Prostate gland (tissue), 2 donors: ENCODE measurements around the gene CAPN15. TPM values are rescaled to one million over a fixed set of nuclear protein-coding genes. Genes with fewer than 3 reads are reported as not detected.

Source experiments
- DNase-seq: peaks from one replicate; pipeline ENCODE4 v3.0.0-alpha.2; 2019; ENCODE audit warnings: low spot score
- H3K27ac ChIP-seq, 2 donors: fragments of 200-600 bp; sonication (generic); 2 replicates each; pipeline ENCODE4 v1.5.1; 2017 to 2019
- H3K27me3 ChIP-seq: fragments of 200-600 bp; sonication (generic); replicated peaks from 2 replicates; pipeline ENCODE4 v1.5.1; 2019; ENCODE audit not compliant: insufficient read depth
- H3K36me3 ChIP-seq, 2 donors: fragments of 200-600 bp; sonication (generic); 1 replicate in 1 of 2; 2 replicates in 1 of 2; pipeline versions ENCODE4 v1.5.1 to v1.8.1; 2017 to 2019
- H3K4me1 ChIP-seq: fragments of 200-600 bp; sonication (generic); replicated peaks from 2 replicates; pipeline ENCODE4 v1.5.1; 2019
- H3K4me3 ChIP-seq, 2 donors: fragments of 200-600 bp; sonication (generic); 2 replicates each; pipeline ENCODE4 v1.5.1; 2017 to 2019
- H3K9me3 ChIP-seq: fragments of 200-600 bp; sonication (generic); 2 replicates; pipeline ENCODE4 v1.5.1; 2017
- CTCF ChIP-seq, 4 experiments: fragments of 200-600 bp in 2 of 4; fragments of 450-650 bp in 2 of 4; sonication (generic) in 2 of 4; IDR thresholded peaks; 1 replicate in 3 of 4; 2 replicates in 1 of 4; pipeline ENCODE4 v1.5.1; 2016 to 2019; ENCODE audit warnings: antibody characterized with exemption in 4 of 4, mild to moderate bottlenecking in 2 of 4, moderate library complexity in 2 of 4
- POLR2A ChIP-seq: fragments of 450-650 bp; IDR thresholded peaks from one replicate; pipeline ENCODE4 v1.6.1; 2016; ENCODE audit warnings: antibody characterized with exemption, mild to moderate bottlenecking
- POLR2AphosphoS5 ChIP-seq: sonication (generic); formaldehyde crosslinking; IDR thresholded peaks from one replicate; pipeline ENCODE4 v1.6.1; 2017; ENCODE audit warnings: antibody characterized with exemption
- WGBS: methylation state at CpG from one replicate; pipeline ENCODE4 v1.1.5; 2018; 5-methylcytosine and 5-hydroxymethylcytosine counted together
- intact Hi-C: fragments of 100-400 bp; cut with DNase I; formaldehyde crosslinking; loops from one replicate; pipeline ENCODE4 v1.14.2; 2022
- total RNA-seq, 2 donors: library from RNA; depleted of rRNA; stranded (reverse); fragments of >200 nt; gene quantifications; one replicate each; pipeline ENCODE4 v1.1.0, GENCODE V29; 2016

The CAPN15 gene
- total RNA-seq, 2 donors from 2014 or later, result 59.7 to 80.7 TPM

- no peak for DNase-seq
- WGBS, result 37% methylated on average over 15 of the region's 15 CpGs
- H3K27me3 ChIP-seq, result no peaks in the 10 kb centered on the region
- peak overlapping the region in 1 of 2 donors; percentile 14 for H3K4me3 ChIP-seq
- peaks cover 16% of the 10 kb centered on the region for H3K4me1 ChIP-seq
- TF ChIP-seq CTCF (IDR thresholded peaks at IDR 0.05), result no peak
- TF ChIP-seq POLR2A, result no peak
- TF ChIP-seq POLR2AphosphoS5, result no peak
- H3K9me3 ChIP-seq, result no peaks in the 10 kb centered on the region
- peak overlapping the region; percentile 87 to 89 for H3K27ac ChIP-seq
- intact Hi-C loops, result no loop called here
- peaks cover 0 to 4% of the 10 kb centered on the region in 2 donors for H3K36me3 ChIP-seq
These were observed 64.5 kb downstream of the CAPN15 start for GRCh38 chr16:591892-592517.

GRCh38 chr16:592518-593306 is 65.2 kb downstream of the CAPN15 start:
- H3K27ac ChIP-seq, result peak overlapping the region; percentile 87 to 89
- no peaks in the 10 kb centered on the region for H3K27me3 ChIP-seq
- peak overlapping the region in 1 of 2 donors; percentile 14 for H3K4me3 ChIP-seq
- H3K4me1 ChIP-seq, result peaks cover 16% of the 10 kb centered on the region
- DNase-seq, result peak; percentile 89
- H3K9me3 ChIP-seq, result no peaks in the 10 kb centered on the region
- peaks cover 0 to 4% of the 10 kb centered on the region in 2 donors for H3K36me3 ChIP-seq
- TF ChIP-seq POLR2AphosphoS5 (peak; percentile 87), CTCF (IDR thresholded peaks at IDR 0.05) (peak in 3 of 4 experiments; percentile 20 to 69 (median 62)), POLR2A (peak; percentile 56)
- intact Hi-C loops, result no loop called here
- 40% methylated on average over 24 of the region's 24 CpGs for WGBS

GRCh38 chr16:593406-593805 is 65.9 kb downstream of the CAPN15 start:
- WGBS, result 46% methylated on average over 9 of the region's 9 CpGs
- TF ChIP-seq POLR2AphosphoS5 (peak; percentile 95), POLR2A (peak; percentile 44), CTCF (IDR thresholded peaks at IDR 0.05) (no peak)
- peak; percentile 84 for DNase-seq
- Histone ChIP-seq H3K27me3 (no peaks in the 10 kb centered on the region), H3K27ac (peak overlapping the region; percentile 87 to 89), H3K4me1 (peaks cover 16% of the 10 kb centered on the region), H3K36me3 (peaks cover 0 to 4% of the 10 kb centered on the region in 2 donors), H3K9me3 (no peaks in the 10 kb centered on the region), H3K4me3 (peak overlapping the region in 1 of 2 donors; percentile 0)
- intact Hi-C loops, result no loop called here

- 42% methylated on average over 15 of the region's 16 CpGs for WGBS
- no peak for DNase-seq
- Histone ChIP-seq H3K4me1 (peaks cover 16% of the 10 kb centered on the region), H3K36me3 (peaks cover 0 to 4% of the 10 kb centered on the region in 2 donors), H3K9me3 (no peaks in the 10 kb centered on the region), H3K4me3 (no peak overlapping the region), H3K27me3 (no peaks in the 10 kb centered on the region), H3K27ac (peak overlapping the region; percentile 87 to 89)
- intact Hi-C loops, result no loop called here
- TF ChIP-seq POLR2A (no peak), POLR2AphosphoS5 (no peak), CTCF (IDR thresholded peaks at IDR 0.05) (no peak)
These were observed 66.3 kb downstream of the CAPN15 start for GRCh38 chr16:593807-594206.
